GM18507 (cell line): Measurements from ENCODE around the gene CPNE1.
"Not testable (repeated sequence)": the region's sequence is repeated elsewhere in the genome, so short reads cannot be mapped to it uniquely, and the experiment has no call there.

Source experiments
- DNase-seq: peaks from one replicate; pipeline ENCODE4 v3.0.0; 2011; ENCODE audit warnings: low read depth; ENCODE audit not compliant: insufficient read length; ENCODE audit errors: extremely low spot score
- FAIRE-seq: peaks from 2 replicates; lab custom pipeline; 2011; peaks lifted over from hg19 to GRCh38; lab: Jason Lieb, UNC

CPNE1 gene

DNA sequence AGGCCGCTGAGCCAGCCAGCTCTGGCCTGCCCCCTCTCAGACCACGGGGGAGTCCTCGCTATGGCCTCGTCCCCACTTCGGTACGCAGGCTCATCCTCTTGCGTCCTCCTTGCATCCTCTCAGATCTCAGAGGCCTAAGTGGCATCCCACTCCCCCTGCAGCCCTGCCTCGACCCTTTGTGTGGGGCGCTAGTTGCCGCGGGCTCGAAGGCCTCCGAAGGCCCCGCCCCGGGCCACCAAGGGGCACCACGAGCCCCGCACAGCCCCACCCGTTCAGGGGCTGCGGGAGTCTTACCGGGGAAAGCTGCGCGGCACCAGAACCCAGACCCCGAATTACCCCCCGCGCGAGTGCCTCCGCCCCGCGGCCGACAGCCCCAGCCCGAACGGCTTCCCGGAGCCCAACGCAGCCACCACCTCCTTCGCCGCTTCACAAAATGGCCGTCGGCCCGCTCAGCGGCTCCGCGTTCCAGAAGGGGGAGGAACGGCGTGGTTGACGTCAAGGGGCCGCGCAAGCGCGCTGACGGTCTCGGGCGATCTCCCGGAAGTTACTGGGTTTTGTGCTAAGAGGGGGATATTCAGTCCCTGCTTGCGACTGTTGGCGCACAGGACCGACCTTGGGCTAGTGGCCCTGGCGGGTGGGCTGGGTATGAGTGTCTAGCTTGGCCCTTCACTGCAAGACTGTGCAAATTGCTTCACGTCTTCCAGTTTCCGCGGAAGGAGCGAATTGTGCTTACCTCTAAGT, at the start of gene CPNE1, which contains the start of gene RBM12:
CPNE1 (minus strand) TSS at position 435 of the 741 bp plus-strand sequence. CDS start 31,977 bp downstream, outside the sequence.
RBM12 (minus strand) TSS at position 435 of the 741 bp plus-strand sequence. CDS start 9,578 bp downstream, outside the sequence.
- DNase-seq (peak; percentile 96), FAIRE-seq (peak; percentile 92)

DNA sequence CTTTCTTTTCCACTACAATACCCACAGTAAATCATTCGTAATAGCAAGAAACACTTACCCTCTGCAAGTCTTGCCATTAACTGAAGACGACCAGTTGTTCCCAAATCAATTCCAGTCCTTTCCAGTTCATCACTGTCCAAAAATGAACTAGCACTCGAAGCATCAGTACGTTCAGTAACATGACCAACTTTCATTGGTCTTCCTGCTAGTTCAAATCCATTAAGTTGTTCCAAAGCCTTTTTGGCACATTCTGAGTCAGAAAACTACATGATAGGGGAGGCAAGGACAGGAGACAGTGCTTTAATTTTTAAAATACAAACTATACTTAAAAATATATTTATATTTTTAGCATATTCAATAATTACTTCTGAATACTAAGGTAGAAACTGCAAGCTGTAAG, 49.4 kb upstream of the CPNE1 start:
- FAIRE-seq (no peak), DNase-seq (no peak)

DNA sequence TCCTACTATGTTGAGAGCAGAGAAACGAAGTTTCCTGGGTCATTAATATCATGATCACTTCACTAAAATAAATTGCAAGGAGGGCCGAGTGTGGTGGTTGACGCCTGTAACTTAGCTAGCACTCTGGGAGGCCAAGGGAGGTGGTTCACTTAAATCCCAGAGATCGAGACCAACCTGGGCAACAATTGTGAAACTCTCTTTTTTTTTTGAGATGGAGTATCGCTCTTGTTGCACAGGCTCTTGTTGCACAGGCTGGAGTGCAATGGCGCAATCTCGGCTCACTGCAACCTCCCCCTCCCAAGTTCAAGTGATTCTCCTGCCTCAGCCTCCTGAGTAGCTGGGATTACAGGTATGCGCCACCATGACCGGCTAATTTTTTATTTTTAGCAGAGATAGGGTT, 48.4 kb upstream of the CPNE1 start:
- not testable (repeated sequence) for DNase-seq, FAIRE-seq

DNA sequence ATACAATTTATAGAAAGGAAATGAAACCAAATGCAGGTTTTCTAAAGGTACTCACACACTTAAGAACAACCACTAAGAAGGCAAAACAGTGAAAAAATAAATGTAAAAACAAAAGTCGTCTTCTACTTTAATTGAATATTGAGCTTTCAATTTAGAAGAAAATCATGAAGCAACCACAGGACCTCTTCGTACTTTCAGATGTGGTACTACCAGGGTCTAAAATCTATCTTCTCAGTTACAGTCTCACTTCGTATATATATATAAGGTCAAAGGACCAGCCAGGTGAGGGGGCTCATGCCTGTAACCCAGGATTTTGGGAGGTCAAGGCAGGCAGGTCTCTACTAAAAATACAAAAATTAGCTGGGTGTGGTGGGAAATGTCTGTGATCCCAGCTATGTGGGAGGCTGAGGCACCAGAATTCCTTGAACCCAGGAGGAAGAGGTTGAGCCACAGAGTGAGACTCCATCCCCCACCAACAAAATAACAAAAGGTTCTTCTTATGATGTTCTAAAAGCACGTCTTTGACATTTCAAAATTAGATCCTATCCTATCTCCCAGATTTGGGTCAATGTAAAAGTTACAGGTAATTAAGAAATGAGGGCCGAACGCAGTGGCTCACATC, 47.0 kb upstream of the CPNE1 start:
- DNase-seq: no peak
- FAIRE-seq: peak; percentile 29

DNA sequence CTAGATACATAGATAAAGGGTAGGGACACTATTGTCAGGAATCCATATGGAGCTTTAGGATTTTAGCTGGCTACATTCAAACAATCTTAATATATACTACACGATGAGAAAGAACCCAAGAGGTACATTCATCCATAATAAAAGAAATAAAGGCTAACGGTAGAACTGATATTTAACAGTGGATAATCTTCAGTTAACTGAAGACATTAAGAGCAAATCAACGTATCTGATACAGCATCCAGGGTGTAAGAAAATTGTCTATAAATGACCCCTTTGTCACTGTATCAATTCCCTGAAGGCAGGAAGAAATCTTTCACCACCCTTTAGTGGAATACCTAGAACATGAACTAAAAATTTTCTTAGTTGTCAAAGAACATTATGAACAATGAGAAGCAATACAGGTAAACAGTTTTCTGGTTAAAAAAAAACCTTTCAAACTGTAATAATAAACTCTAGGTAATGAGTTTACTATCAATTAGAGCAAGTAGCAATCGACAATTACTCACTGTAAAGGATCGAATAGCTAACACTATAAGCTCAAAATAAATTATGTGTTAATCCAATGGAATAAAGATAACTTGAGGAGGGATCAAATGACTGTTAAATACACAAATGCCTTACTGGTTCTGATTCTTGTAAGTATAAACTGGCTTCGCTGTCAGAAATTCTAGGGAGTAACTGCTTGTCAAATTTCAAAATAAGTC, 46.3 kb upstream of the CPNE1 start:
- no peak for DNase-seq
- no peak for FAIRE-seq

DNA sequence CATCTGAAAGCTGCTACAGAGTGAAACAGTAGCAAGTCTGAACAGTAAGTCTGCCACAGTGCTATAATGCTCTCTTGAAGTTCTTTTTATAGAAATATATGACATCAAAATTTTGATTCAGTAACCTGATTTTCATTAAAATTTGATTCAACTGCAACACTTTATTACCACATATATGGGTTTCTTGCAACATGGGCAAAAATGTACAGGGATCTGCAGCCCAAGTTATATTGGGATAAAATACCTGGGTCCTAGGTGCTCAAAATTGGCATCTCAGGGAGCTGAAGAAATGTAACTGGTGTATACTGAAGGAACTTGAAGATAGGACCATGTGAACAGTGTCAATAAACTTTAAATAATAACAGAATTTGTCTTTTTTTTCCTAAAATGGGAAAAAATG, 45.3 kb upstream of the CPNE1 start:
- no peak for FAIRE-seq

DNA sequence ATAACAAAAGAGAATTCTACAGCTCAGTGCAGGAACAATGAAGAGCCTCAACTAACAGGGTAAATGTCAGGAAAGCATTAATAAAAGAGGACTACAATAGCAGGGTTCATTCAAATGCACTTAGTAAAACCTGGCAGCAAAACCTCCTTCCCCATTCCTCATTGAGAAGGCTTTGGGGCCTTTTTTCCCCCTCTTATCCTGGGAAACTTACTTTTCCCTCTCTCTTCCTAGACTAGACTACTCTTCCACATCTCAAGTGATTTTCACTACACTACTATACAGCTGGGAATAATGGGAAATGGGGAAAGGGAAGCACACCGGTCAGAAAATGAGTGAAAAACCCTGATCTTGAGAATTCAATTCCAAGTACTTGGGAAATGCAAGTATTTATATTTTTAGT, 44.6 kb upstream of the CPNE1 start:
- FAIRE-seq (no peak), DNase-seq (no peak)

More for the DNA sequence above, 45.3 kb upstream of the CPNE1 start:
- DNase-seq: no peak

DNA sequence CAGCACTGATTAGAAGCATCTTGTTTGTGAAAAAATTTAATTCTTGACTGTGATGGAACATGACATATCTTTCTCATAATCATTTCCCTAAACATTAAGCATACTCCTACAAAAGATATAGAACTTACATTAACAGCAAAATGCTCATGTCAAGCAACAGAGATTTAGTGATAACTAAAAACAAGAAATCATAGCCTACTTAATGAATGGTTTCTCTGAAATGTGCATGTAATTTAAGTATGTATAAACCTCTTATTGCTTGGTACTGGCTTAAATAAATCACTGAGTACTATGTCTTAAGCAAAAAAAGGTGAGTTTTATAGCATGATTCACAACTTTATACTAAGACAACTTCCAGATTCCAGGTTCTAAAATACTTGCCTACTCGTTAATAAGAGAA, 43.8 kb upstream of the CPNE1 start:
- no peak for DNase-seq
- FAIRE-seq: no peak

DNA sequence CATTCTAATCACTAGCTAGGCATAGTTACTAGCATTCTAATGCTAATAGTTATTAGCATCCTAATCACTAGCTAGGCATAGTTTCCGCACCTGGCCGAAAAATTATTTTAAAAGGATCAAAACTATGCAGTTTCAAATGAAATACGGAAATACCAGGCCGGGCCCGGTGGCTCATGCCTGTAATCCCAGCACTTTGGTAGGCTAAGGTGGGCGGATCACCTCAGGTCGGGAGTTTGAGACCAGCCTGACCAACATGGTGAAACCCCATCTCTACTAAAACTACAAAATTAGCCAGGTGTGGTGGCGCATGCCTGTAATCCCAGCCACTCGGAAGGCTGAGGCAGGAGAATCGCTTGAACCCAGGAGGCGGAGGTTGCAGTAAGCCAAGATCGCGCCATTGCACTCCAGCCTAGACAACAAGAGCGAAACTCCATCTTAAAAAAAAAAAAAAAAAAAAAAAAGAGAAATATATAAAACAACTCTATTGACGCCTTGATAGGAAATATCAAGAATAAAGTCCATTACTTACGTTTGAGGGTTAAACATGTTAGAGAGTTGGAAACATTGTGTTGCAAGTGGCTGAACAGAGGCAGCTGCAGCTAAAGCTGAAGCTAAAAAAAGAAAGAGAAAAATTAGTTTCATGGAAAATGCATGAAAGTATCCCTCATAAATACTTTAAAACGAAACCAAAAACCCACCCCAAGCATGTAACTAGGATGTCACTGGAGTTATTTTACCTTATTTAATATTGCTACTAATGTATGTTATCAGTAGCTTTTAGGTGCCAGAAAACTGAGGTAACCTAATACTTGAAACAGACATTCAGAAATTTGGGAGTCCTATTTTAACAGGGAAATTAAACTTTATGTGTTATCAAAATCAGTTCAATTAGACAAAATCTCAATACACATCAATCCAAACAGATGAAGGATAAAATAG, 42.2 kb upstream of the CPNE1 start:
- not testable (repeated sequence) for DNase-seq, FAIRE-seq

DNA sequence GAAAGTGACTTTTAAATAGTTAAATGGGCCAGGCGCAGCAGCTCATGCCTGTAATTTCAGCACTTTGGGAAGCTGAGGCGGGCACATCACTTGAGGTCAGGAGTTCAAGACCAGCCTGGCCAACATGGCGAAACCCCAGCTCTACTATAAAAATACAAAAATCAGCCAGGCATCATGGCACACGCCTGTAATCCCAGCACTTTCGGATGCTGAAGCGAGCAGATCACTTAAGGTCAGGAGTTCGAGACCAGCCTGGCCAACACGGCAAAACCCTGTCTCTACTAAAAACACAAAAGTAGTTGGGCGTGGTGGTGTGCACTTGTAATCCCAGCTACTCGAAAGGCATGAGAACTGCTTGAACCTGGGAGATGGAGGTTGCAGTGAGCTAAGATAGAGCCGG, 41.2 kb upstream of the CPNE1 start:
- DNase-seq, FAIRE-seq: not testable (repeated sequence)

DNA sequence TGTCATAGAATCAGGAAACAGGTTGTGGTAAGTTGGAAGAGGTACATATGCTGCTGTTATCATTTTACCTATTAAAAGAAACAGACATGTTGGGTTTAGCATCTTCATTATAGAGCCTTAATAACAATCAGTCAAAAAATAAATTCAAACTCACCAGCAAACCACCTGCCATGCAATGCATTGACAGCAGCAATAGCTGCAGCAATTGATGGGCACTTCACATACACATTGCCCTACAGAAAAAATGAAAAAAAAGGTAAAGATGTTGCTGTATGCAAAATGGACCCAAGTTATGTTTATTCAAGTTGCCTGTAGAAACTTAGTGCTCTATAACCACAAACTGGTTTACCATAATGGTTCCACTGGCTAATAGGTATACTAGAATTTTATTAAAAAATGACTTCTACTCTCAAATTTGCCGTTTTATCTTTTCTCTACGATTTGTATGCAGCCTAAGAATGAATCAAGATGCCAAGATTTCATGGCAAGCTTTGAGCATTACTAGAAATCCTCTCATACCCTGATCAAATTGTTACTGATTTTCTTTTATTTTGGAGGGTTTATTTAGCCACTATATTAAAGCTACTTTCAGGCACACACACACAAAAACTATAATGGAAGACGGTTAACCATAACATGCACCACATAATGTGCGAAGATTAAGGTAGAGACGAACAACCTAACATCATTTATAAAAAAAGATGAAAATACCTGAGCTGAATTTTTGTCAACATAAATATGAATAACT, 40.0 kb upstream of the CPNE1 start:
- FAIRE-seq (no peak), DNase-seq (no peak)

DNA sequence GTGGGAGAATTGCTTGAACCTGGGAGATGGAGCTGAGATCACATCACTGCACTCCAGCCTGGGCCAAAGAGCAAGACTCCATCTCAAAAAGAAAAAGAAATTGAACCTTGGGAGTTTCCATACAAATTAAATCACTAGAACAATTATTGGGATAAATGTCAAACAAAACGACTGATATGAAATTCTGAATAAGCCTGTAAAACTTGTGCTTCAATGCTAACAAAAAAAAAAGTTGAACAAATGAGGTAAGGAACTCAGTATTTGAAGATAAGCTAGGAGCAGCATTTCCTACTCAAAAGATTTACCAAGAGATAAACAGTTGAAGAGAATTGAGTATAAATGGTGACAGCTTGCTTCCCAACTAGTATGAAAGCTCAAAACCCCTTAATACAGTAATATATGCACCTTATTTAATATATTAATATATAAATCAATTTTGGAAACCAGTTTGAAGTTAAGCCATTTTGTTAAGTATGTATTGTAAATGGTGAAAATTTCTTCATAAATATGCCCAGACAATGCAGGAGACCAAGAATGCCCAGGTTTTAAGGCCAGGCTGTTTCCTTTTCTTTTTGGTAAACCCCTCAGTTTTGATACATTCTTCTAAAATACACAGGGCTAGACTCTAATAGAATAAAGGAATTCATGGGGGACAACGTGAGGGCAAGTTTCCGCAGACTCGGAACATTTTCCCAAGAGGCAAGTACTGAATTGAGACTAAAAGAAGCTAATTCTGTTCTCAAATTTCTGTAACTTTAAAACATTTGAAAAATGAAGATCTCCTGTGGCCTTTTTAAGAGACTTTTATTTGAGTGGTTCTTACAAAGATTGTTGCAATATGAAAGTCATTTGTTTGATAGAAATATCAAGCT, 38.4 kb upstream of the CPNE1 start:
- DNase-seq (no peak), FAIRE-seq (no peak)

DNA sequence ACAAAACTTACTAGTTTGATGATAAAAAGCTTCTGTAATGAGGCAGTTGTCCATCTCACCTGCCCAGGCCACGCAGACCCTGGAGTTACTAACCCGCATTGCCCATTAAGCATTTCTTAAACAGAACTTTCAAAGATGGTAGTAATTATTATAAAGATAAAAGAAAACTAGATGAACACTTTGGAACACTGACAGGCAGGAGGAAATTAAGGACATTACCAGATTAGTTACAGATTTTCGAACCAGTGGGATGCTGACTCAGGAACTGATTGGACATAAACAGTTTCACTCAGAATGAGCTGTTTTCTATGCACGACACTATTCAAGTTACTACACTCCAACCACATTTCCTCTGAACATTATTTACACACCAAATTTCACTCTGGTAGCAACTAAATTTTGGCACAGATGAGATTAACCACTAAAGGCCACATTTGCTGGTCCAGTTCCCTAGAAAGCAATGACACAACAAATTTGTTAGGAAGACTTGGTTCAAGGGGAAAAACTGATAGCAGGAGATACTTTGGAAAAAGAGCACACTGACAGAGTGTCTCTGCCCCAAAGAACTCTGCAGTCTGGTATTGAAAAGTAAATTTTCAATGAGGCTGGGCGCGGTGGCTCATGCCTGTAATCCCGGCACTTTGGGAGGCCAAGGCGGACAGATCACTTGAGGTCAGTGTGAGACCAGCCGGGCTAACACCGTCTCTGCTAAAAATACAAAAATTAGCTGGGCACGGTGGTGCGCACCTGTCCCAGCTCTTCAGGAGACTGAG, 37.5 kb upstream of the CPNE1 start:
- no peak for FAIRE-seq

DNA sequence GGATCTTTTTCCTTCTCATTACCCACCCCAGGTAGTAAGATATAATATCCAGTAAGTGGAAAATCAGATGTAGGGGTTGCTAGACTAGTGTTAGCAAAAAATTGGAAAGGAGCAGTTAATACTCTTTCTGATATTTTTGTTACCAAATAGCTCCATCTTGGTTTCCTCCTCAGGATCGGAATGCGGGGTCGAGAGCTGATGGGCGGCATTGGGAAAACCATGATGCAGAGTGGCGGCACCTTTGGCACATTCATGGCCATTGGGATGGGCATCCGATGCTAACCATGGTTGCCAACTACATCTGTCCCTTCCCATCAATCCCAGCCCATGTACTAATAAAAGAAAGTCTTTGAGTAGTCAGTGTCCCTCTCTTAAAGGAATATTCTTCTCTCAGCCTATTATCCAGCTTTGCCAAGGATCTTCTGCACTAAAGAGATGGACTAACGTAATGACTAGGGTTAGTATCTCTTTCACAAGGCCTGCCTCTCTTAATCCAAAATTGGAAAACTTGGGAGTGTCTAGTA, 36.0 kb upstream of the CPNE1 start:
- no peak for DNase-seq

More for the DNA sequence above, 37.5 kb upstream of the CPNE1 start:
- no peak for DNase-seq

DNA sequence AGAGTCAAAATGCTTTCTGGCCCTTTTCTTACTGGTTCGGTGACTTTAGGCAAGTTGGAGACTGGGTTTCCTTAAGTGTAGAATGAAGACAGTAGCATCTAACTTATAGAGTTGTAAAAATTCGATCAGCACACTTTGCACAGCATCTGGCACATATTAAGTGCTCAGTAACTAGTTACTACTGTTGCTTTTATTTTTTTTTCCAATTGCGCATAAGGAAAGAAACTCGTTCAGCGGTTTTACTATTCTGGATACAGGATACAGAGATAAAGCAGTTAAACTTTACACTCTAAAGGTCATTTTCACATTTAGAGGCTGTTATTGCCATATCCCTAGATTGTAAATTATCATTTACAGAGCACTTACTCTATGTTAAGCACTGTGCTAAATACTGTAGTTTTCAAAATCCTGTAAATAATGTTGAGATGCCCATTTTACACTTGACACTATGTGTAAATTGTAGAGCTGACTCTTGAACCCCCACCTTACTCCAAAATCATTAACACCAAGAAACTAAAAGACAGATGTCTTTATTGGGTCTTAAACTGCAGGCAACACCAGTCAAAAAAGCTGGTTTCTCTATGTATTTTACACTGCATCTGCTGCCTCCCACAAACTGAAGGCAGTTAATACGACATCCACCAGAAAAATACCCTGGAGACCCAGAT, 35.4 kb upstream of the CPNE1 start:
- DNase-seq (no peak), FAIRE-seq (no peak)

More for the DNA sequence above, 36.0 kb upstream of the CPNE1 start:
- no peak for FAIRE-seq
